GM12878 (cell line): ENCODE results near the gene CLCN7. TPM values are rescaled to one million over a fixed set of nuclear protein-coding genes. Genes with fewer than 3 reads are reported as not detected.

ENCODE experiments used
- WRNIP1 ChIP-seq: IDR thresholded peaks from 2 replicates; pipeline ENCODE4 v1.6.1; 2011; ENCODE audit warnings: low read depth, low read length, improper control_type of control experiment, borderline replicate concordance
- polyA plus RNA-seq, 11 experiments: library from polyadenylated mRNA; depleted of rRNA in 4 of 11; unstranded in 6 of 11; stranded (reverse) in 5 of 11; fragments of >200 nt; fragmentation: Nextera tagmentation in 4 of 11; fragmentation: Illumina TruSeq in 1 of 11; extraction: Ambion mirVana in 4 of 11; extraction: Trizol in 1 of 11; gene quantifications; 1 replicate in 1 of 11; 2 replicates in 10 of 11; pipeline versions ENCODE4 v1.2.1 to v1.2.3, GENCODE V29; 2011 to 2016; ENCODE audit warnings: inconsistent platforms in 2 of 11, missing spikeins in 2 of 11, low read depth in 1 of 11
- total RNA-seq, 4 experiments: library from RNA; depleted of rRNA in 3 of 4; stranded (reverse); fragments of >200 nt in 3 of 4; fragmentation: Illumina TruSeq in 1 of 4; extraction: Trizol in 1 of 4; gene quantifications; 2 replicates each; pipeline versions ENCODE4 v1.2.1 to v1.2.3, GENCODE V29; 2013 to 2021
- TF ChIP-seq, protein P1 (sequence below): IDR thresholded peaks from 2 replicates; pipeline ENCODE4 v1.6.1; 2012; ENCODE audit warnings: improper control_type of control experiment, low read depth, low read length; ENCODE audit not compliant: insufficient replicate concordance
- TF ChIP-seq, protein P2 (sequence below): fragments of 450-650 bp; formaldehyde crosslinking; IDR thresholded peaks from 2 replicates; pipeline ENCODE4 v1.4.0; 2020; ENCODE audit warnings: mild to moderate bottlenecking, moderate library complexity

Gene CLCN7
- total and polyA plus RNA-seq, 10 of the 15 experiments (the other 5 are each of a cell fraction or from before 2014, with no cell fraction given), result 0.04 to 62.5 (median 19.9) TPM

DNA sequence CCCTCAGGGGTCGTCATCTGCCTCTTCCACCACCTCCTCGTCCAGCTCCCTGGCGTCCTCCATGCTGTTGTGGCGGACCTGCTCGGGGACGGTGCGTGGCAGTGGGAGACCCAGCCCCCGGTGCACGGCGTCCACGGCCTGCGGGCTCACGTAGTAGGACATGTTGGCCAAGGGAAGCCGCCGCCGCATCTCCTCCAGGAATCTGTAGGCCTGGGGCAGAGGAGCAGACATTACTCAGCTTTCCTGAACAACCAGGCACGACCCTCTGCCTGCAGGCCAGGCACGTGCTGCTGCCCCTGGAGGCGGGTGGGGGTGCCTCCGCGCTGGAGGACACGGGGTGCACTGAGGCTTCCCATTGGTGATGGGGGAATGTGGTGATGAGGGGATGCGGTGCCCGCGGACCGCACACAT lies 36.1 kb upstream of the CLCN7 start (continued):
- TF ChIP-seq, protein P1, sequence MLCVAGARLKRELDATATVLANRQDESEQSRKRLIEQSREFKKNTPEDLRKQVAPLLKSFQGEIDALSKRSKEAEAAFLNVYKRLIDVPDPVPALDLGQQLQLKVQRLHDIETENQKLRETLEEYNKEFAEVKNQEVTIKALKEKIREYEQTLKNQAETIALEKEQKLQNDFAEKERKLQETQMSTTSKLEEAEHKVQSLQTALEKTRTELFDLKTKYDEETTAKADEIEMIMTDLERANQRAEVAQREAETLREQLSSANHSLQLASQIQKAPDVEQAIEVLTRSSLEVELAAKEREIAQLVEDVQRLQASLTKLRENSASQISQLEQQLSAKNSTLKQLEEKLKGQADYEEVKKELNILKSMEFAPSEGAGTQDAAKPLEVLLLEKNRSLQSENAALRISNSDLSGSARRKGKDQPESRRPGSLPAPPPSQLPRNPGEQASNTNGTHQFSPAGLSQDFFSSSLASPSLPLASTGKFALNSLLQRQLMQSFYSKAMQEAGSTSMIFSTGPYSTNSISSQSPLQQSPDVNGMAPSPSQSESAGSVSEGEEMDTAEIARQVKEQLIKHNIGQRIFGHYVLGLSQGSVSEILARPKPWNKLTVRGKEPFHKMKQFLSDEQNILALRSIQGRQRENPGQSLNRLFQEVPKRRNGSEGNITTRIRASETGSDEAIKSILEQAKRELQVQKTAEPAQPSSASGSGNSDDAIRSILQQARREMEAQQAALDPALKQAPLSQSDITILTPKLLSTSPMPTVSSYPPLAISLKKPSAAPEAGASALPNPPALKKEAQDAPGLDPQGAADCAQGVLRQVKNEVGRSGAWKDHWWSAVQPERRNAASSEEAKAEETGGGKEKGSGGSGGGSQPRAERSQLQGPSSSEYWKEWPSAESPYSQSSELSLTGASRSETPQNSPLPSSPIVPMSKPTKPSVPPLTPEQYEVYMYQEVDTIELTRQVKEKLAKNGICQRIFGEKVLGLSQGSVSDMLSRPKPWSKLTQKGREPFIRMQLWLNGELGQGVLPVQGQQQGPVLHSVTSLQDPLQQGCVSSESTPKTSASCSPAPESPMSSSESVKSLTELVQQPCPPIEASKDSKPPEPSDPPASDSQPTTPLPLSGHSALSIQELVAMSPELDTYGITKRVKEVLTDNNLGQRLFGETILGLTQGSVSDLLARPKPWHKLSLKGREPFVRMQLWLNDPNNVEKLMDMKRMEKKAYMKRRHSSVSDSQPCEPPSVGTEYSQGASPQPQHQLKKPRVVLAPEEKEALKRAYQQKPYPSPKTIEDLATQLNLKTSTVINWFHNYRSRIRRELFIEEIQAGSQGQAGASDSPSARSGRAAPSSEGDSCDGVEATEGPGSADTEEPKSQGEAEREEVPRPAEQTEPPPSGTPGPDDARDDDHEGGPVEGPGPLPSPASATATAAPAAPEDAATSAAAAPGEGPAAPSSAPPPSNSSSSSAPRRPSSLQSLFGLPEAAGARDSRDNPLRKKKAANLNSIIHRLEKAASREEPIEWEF, result no peak
- TF ChIP-seq, protein P2, sequence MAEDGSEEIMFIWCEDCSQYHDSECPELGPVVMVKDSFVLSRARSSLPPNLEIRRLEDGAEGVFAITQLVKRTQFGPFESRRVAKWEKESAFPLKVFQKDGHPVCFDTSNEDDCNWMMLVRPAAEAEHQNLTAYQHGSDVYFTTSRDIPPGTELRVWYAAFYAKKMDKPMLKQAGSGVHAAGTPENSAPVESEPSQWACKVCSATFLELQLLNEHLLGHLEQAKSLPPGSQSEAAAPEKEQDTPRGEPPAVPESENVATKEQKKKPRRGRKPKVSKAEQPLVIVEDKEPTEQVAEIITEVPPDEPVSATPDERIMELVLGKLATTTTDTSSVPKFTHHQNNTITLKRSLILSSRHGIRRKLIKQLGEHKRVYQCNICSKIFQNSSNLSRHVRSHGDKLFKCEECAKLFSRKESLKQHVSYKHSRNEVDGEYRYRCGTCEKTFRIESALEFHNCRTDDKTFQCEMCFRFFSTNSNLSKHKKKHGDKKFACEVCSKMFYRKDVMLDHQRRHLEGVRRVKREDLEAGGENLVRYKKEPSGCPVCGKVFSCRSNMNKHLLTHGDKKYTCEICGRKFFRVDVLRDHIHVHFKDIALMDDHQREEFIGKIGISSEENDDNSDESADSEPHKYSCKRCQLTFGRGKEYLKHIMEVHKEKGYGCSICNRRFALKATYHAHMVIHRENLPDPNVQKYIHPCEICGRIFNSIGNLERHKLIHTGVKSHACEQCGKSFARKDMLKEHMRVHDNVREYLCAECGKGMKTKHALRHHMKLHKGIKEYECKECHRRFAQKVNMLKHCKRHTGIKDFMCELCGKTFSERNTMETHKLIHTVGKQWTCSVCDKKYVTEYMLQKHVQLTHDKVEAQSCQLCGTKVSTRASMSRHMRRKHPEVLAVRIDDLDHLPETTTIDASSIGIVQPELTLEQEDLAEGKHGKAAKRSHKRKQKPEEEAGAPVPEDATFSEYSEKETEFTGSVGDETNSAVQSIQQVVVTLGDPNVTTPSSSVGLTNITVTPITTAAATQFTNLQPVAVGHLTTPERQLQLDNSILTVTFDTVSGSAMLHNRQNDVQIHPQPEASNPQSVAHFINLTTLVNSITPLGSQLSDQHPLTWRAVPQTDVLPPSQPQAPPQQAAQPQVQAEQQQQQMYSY (CRISPR knock-in tag), result no peak
- no peak for TF ChIP-seq WRNIP1
